ENCODE measurements around the gene CCDC198. TPM values are rescaled to one million over a fixed set of nuclear protein-coding genes. Genes with fewer than 3 reads are reported as not detected.

Gene CCDC198
- total and polyA plus RNA-seq, 2 donors = under 0.01 TPM; not detected in 1

DNA sequence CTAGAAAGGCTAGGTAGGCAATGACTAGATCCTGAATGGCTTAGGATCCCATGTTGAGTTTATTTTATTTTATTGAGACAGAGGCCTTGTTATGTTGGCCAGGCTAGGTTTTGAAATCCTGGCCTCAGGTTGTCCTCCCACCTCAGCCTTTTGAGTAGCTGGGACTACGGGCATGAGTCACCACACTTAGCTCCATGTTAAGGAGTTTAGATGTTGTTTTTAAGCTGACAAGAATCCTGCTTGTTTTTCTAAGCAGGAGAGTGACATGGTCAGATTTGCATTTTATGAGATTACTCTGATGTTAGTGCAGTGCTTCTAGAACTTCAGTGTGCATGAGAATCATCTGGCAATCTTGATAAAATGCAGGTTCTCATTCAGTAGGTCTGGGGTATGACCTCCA is 14.5 kb downstream of the CCDC198 start:
- WGBS = 87% methylated on average over 1 of the region's 1 CpG
- no peaks in the 10 kb centered on the region for H3K9me3 ChIP-seq (ENCODE audit: control insufficient read depth in 2 of 2, insufficient read depth in 1 of 2, low read length in 1 of 2)

DNA sequence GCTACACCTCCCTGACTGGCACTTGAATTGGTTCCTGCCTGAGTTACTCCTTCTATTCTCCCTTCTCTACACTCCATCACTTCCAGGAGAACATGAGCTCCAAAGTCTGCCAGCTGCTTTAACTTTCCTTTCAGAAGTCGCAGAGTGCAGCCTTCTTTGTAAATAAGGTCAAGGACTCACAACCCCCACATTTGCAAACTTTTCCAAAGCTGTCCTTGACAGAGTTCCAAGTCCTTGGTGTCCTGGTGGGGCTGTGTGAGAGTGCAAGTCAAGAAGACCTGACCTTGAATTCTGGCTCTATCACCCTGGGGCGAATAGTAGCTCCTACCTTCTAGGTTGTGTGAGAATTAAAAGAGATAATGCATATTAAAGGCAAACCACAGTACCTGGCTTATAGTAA is 15.6 kb downstream of the CCDC198 start:
- H3K4me3 ChIP-seq (ENCODE audit: low read length in 2 of 2) = no peak overlapping the region
- no peaks in the 10 kb centered on the region for H3K27me3 ChIP-seq (ENCODE audit: control insufficient read depth in 2 of 2, insufficient read depth in 1 of 2, low read length in 1 of 2)
- 88% methylated on average over 2 of the region's 2 CpGs for WGBS
- H3K4me1 ChIP-seq (ENCODE audit: control insufficient read depth in 2 of 2, insufficient read depth in 2 of 2, low read length in 2 of 2) = no peaks in the 10 kb centered on the region
- no peak overlapping the region for H3K27ac ChIP-seq (ENCODE audit: low read depth in 1 of 2, low read length in 1 of 2)
- DNase-seq (ENCODE audit: low read depth in 6 of 9, low spot score in 9 of 9) = no peak
- no peaks in the 10 kb centered on the region for H3K36me3 ChIP-seq (ENCODE audit: control insufficient read depth in 2 of 2, insufficient read depth in 2 of 2, low read length in 1 of 2)
- H3K9me3 ChIP-seq (ENCODE audit: control insufficient read depth in 2 of 2, insufficient read depth in 1 of 2, low read length in 1 of 2) = no peaks in the 10 kb centered on the region

More for the DNA sequence above, 14.5 kb downstream of the CCDC198 start:
- Histone ChIP-seq H3K36me3 (ENCODE audit: control insufficient read depth in 2 of 2, insufficient read depth in 2 of 2, low read length in 1 of 2) (no peaks in the 10 kb centered on the region), H3K27ac (ENCODE audit: low read depth in 1 of 2, low read length in 1 of 2) (no peak overlapping the region), H3K4me3 (ENCODE audit: low read length in 2 of 2) (no peak overlapping the region), H3K4me1 (ENCODE audit: control insufficient read depth in 2 of 2, insufficient read depth in 2 of 2, low read length in 2 of 2) (no peaks in the 10 kb centered on the region), H3K27me3 (ENCODE audit: control insufficient read depth in 2 of 2, insufficient read depth in 1 of 2, low read length in 1 of 2) (no peaks in the 10 kb centered on the region)
- DNase-seq (ENCODE audit: low read depth in 6 of 9, low spot score in 9 of 9) = no peak

DNA sequence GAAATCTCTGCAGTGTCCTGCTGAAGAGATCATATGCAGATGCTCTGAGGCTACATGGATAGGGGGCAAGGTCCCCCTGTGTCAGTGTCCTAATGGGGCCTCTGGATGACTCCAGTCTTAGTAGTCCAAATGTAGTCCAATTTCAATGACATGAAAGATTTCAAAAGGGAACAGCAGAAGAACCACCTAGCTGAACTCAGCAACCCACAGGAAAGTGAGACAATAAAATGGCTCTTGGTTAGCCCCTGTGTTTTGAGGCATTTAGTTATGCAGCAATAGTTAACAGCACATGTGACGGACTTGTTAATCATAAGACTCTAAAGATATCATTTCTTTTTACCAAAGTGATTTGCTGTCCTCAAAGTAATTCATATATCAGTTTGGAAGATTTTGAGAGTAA is 22.7 kb downstream of the CCDC198 start:
- H3K4me1 ChIP-seq (ENCODE audit: control insufficient read depth in 2 of 2, insufficient read depth in 2 of 2, low read length in 2 of 2) = no peaks in the 10 kb centered on the region
- no peak for DNase-seq (ENCODE audit: low read depth in 6 of 9, low spot score in 9 of 9)
- no peaks in the 10 kb centered on the region for H3K27me3 ChIP-seq (ENCODE audit: control insufficient read depth in 2 of 2, insufficient read depth in 1 of 2, low read length in 1 of 2)
- H3K36me3 ChIP-seq (ENCODE audit: control insufficient read depth in 2 of 2, insufficient read depth in 2 of 2, low read length in 1 of 2) = no peaks in the 10 kb centered on the region
- 96% methylated on average over 1 of the region's 1 CpG for WGBS
- H3K27ac ChIP-seq (ENCODE audit: low read depth in 1 of 2, low read length in 1 of 2) = no peak overlapping the region
- H3K4me3 ChIP-seq (ENCODE audit: low read length in 2 of 2) = no peak overlapping the region
- no peaks in the 10 kb centered on the region for H3K9me3 ChIP-seq (ENCODE audit: control insufficient read depth in 2 of 2, insufficient read depth in 1 of 2, low read length in 1 of 2)

DNA sequence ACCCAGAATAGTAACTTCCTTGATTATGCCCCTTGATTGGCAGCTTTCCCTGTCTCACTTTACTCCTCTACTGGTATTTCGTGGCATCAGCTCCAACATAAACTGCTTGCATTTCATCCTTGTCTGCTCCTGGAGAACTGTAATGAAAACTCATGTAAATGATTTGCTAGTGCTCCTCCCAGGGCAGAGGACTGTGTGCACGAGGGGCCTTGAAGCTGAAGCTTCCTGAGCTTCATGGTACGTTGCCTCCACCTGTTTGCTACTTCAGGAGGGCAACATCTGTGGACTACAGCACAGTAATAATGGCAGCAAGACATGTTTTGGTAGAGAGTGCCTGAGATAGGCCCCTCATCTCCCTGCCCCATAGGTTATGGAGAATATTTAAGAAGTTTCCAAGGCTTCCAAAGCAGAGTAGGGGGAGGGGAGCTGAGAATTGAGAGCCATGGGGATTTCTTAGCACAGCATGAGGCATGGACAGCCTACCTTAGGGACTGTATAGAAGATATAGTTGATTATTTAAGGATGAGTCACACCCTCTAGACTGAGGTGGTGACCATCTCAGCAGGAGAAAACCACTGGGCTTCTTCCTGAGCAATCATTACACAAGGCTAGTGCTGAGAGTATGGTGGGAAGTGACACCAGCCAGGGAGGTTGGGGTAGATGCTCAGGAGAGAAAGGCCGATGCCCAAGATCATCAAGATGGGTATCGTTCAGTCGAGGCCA is 29.5 kb downstream of the CCDC198 start:
- H3K36me3 ChIP-seq (ENCODE audit: control insufficient read depth in 2 of 2, insufficient read depth in 2 of 2, low read length in 1 of 2) = no peaks in the 10 kb centered on the region
- no peaks in the 10 kb centered on the region for H3K4me1 ChIP-seq (ENCODE audit: control insufficient read depth in 2 of 2, insufficient read depth in 2 of 2, low read length in 2 of 2)
- H3K27ac ChIP-seq (ENCODE audit: low read depth in 1 of 2, low read length in 1 of 2) = no peak overlapping the region
- WGBS = 84% methylated on average over 6 of the region's 6 CpGs
- no peaks in the 10 kb centered on the region for H3K9me3 ChIP-seq (ENCODE audit: control insufficient read depth in 2 of 2, insufficient read depth in 1 of 2, low read length in 1 of 2)
- no peak for DNase-seq (ENCODE audit: low read depth in 6 of 9, low spot score in 9 of 9)
- H3K4me3 ChIP-seq (ENCODE audit: low read length in 2 of 2) = no peak overlapping the region
- no peaks in the 10 kb centered on the region for H3K27me3 ChIP-seq (ENCODE audit: control insufficient read depth in 2 of 2, insufficient read depth in 1 of 2, low read length in 1 of 2)

DNA sequence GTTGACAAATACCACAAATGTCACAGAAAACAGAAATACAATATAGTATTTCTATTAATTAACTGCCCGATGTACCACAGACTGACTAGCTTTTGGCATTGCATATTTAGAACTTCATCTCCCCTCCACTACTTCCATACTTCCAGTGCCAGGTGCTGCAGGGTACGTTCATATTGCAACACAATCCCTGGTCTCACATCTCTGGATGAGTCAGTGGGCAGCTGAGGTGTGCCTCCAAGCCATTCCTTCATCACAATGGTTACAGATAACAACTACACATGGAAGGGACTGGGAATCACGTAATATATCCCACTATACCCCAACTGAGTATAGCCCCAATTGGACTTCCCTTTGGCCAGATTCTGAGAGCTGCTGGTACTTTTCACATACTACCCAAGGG is 31.1 kb downstream of the CCDC198 start:
- Histone ChIP-seq H3K36me3 (ENCODE audit: control insufficient read depth in 2 of 2, insufficient read depth in 2 of 2, low read length in 1 of 2) (no peaks in the 10 kb centered on the region), H3K4me1 (ENCODE audit: control insufficient read depth in 2 of 2, insufficient read depth in 2 of 2, low read length in 2 of 2) (no peaks in the 10 kb centered on the region), H3K27me3 (ENCODE audit: control insufficient read depth in 2 of 2, insufficient read depth in 1 of 2, low read length in 1 of 2) (no peaks in the 10 kb centered on the region), H3K9me3 (ENCODE audit: control insufficient read depth in 2 of 2, insufficient read depth in 1 of 2, low read length in 1 of 2) (no peaks in the 10 kb centered on the region), H3K27ac (ENCODE audit: low read depth in 1 of 2, low read length in 1 of 2) (no peak overlapping the region), H3K4me3 (ENCODE audit: low read length in 2 of 2) (no peak overlapping the region)
- WGBS = 89% methylated on average over 3 of the region's 3 CpGs
- no peak for DNase-seq (ENCODE audit: low read depth in 6 of 9, low spot score in 9 of 9)

DNA sequence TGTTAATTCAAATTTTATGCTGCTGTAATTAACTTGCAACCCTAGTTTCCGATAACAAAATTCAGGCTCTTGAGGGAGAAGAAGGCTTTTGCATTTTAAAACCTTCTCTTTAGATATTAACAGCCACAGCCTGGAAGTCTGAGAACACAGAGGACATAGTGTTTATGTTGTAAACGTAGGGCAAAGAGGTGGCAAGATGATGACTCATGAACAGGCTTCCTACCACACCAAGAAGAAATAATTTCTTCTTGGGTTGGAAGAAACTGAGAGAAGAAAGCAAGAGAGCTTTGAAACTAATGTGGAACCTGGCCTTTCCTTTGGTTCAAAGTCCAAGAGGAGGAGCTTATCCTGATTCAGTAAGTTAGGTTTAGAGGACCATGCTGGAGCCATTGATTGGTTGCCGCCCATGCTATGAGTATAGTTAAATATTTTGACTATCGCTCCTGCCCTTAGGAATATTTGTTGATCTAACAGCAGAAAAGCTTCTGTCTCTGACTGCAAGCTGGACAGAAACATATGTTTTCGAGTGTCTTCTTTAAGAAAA is 31.8 kb downstream of the CCDC198 start:
- Histone ChIP-seq H3K4me3 (ENCODE audit: low read length in 2 of 2) (no peak overlapping the region), H3K9me3 (ENCODE audit: control insufficient read depth in 2 of 2, insufficient read depth in 1 of 2, low read length in 1 of 2) (no peaks in the 10 kb centered on the region), H3K27me3 (ENCODE audit: control insufficient read depth in 2 of 2, insufficient read depth in 1 of 2, low read length in 1 of 2) (no peaks in the 10 kb centered on the region), H3K36me3 (ENCODE audit: control insufficient read depth in 2 of 2, insufficient read depth in 2 of 2, low read length in 1 of 2) (no peaks in the 10 kb centered on the region), H3K27ac (ENCODE audit: low read depth in 1 of 2, low read length in 1 of 2) (no peak overlapping the region), H3K4me1 (ENCODE audit: control insufficient read depth in 2 of 2, insufficient read depth in 2 of 2, low read length in 2 of 2) (no peaks in the 10 kb centered on the region)
- 90% methylated on average over 5 of the region's 5 CpGs for WGBS
- DNase-seq (ENCODE audit: low read depth in 6 of 9, low spot score in 9 of 9) = no peak

DNA sequence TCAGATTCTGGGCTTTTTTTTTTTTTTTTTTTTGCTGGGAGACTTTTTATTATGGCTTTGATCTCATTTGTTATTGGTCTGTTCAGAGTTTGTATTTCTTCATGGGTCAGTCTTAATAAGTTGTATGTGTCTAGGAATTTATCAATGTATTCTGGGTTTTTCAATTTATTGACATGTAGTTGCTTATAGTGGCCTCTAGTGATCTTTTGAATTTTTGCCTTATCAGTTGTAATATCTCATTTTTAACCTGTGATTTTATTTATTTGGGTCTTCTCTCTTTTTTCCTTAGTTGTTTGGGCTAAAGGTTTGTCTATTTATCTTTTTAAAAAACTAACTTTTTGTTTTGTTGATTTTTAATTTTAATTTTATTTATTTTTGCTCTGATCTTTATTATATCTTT is 57.7 kb downstream of the CCDC198 start:
- Histone ChIP-seq H3K9me3 (ENCODE audit: control insufficient read depth in 2 of 2, insufficient read depth in 1 of 2, low read length in 1 of 2) (no peaks in the 10 kb centered on the region), H3K27me3 (ENCODE audit: control insufficient read depth in 2 of 2, insufficient read depth in 1 of 2, low read length in 1 of 2) (no peaks in the 10 kb centered on the region), H3K27ac (ENCODE audit: low read depth in 1 of 2, low read length in 1 of 2) (no peak overlapping the region), H3K4me1 (ENCODE audit: control insufficient read depth in 2 of 2, insufficient read depth in 2 of 2, low read length in 2 of 2) (no peaks in the 10 kb centered on the region), H3K36me3 (ENCODE audit: control insufficient read depth in 2 of 2, insufficient read depth in 2 of 2, low read length in 1 of 2) (no peaks in the 10 kb centered on the region), H3K4me3 (ENCODE audit: low read length in 2 of 2) (no peak overlapping the region)
- no peak for DNase-seq (ENCODE audit: low read depth in 6 of 9, low spot score in 9 of 9)

DNA sequence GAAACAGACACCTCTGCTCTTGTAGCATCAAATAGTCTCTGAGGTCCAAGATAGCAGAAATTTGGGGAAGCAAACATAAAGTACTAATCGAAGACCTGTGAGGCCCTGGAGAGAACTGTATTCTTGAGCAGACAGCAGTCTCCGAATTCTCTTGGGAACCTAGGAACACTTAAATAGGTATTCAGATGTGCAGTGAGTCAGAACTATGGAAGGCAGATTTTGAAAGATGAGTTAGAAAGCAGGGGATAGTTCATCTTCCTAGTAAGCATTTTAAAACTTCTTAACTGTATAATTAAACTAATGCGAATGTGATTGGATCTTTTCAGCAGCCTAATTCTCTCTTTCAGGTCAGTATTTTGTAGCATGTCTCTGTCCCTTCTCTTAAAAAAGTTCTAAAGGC is 72.7 kb downstream of the CCDC198 start:
- H3K27ac ChIP-seq (ENCODE audit: low read depth in 1 of 2, low read length in 1 of 2) = no peak overlapping the region
- 94% methylated on average over 3 of the region's 3 CpGs for WGBS
- H3K9me3 ChIP-seq (ENCODE audit: control insufficient read depth in 2 of 2, insufficient read depth in 1 of 2, low read length in 1 of 2) = no peaks in the 10 kb centered on the region
- DNase-seq (ENCODE audit: low read depth in 6 of 9, low spot score in 9 of 9) = no peak
- no peaks in the 10 kb centered on the region for H3K36me3 ChIP-seq (ENCODE audit: control insufficient read depth in 2 of 2, insufficient read depth in 2 of 2, low read length in 1 of 2)
- H3K27me3 ChIP-seq (ENCODE audit: control insufficient read depth in 2 of 2, insufficient read depth in 1 of 2, low read length in 1 of 2) = no peaks in the 10 kb centered on the region
- no peak overlapping the region for H3K4me3 ChIP-seq (ENCODE audit: low read length in 2 of 2)
- no peaks in the 10 kb centered on the region for H3K4me1 ChIP-seq (ENCODE audit: control insufficient read depth in 2 of 2, insufficient read depth in 2 of 2, low read length in 2 of 2)

DNA sequence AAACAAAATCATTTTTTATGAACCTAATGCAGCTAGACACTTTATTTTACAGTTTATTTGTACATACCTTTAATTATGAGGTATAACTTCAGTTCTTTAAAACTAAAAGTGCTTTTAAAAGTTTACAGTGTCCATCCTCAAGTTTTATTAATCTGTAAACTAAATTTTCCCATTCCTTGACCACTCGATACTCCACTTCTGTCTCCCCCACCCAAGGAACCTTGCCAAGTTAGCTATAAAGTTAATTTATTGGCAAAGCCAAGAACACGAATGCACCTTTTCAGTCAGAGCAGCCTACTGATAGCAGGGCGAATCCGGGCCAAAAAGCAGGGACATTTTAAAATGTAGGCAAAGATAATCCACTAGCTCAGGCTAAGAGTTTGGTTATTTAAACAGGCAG is 73.6 kb downstream of the CCDC198 start:
- H3K27ac ChIP-seq (ENCODE audit: low read depth in 1 of 2, low read length in 1 of 2) = no peak overlapping the region
- no peaks in the 10 kb centered on the region for H3K27me3 ChIP-seq (ENCODE audit: control insufficient read depth in 2 of 2, insufficient read depth in 1 of 2, low read length in 1 of 2)
- H3K9me3 ChIP-seq (ENCODE audit: control insufficient read depth in 2 of 2, insufficient read depth in 1 of 2, low read length in 1 of 2) = no peaks in the 10 kb centered on the region
- DNase-seq (ENCODE audit: low read depth in 6 of 9, low spot score in 9 of 9) = no peak
- no peaks in the 10 kb centered on the region for H3K4me1 ChIP-seq (ENCODE audit: control insufficient read depth in 2 of 2, insufficient read depth in 2 of 2, low read length in 2 of 2)
- WGBS = 93% methylated on average over 4 of the region's 4 CpGs
- no peak overlapping the region for H3K4me3 ChIP-seq (ENCODE audit: low read length in 2 of 2)
- H3K36me3 ChIP-seq (ENCODE audit: control insufficient read depth in 2 of 2, insufficient read depth in 2 of 2, low read length in 1 of 2) = no peaks in the 10 kb centered on the region
